ENCODE data around the gene GRHPR. TPM values are rescaled to one million over a fixed set of nuclear protein-coding genes. Genes with fewer than 3 reads are reported as not detected.

The GRHPR gene
- total RNA-seq, 3 donors from 2014 or later: 117 to 144 (median 140) TPM

- no peak for TF ChIP-seq POLR2AphosphoS5 (IDR thresholded peaks at IDR 0.05)
- TF ChIP-seq POLR2A (IDR thresholded peaks at IDR 0.05): no peak
- no peak for TF ChIP-seq CTCF (IDR thresholded peaks at IDR 0.05)
- Histone ChIP-seq H3K27me3 (no peaks in the 10 kb centered on the region), H3K9me3 (no peaks in the 10 kb centered on the region), H3K36me3 (no peaks in the 10 kb centered on the region), H3K4me1 (no peaks in the 10 kb centered on the region), H3K4me3 (no peak overlapping the region), H3K27ac (no peak overlapping the region)
- intact Hi-C loops (cut with DNase I; ENCODE audit: low total_unique reads): no loop called here
- no peak for DNase-seq (ENCODE audit: low spot score in 2 of 2)
These were observed 40.1 kb upstream of the GRHPR start for GRCh38 chr9:37382161-37382981.

- H3K4me1 ChIP-seq: no peaks in the 10 kb centered on the region
- no peak for DNase-seq (ENCODE audit: low spot score in 2 of 2)
- no peaks in the 10 kb centered on the region for H3K27me3 ChIP-seq
- intact Hi-C loops (cut with DNase I; ENCODE audit: low total_unique reads): no loop called here
- no peaks in the 10 kb centered on the region for H3K36me3 ChIP-seq
- H3K9me3 ChIP-seq: no peaks in the 10 kb centered on the region
- no peak for TF ChIP-seq CTCF (IDR thresholded peaks at IDR 0.05)
- TF ChIP-seq POLR2A (IDR thresholded peaks at IDR 0.05): no peak
- TF ChIP-seq POLR2AphosphoS5 (IDR thresholded peaks at IDR 0.05): no peak
- H3K27ac ChIP-seq: no peak overlapping the region
- no peak overlapping the region for H3K4me3 ChIP-seq
These were observed 39.5 kb upstream of the GRHPR start for GRCh38 chr9:37382982-37383357.

GRCh38 chr9:37383393-37383792 lies 39.1 kb upstream of the GRHPR start:
- H3K4me1 ChIP-seq: no peaks in the 10 kb centered on the region
- H3K27ac ChIP-seq: no peak overlapping the region
- intact Hi-C loops (cut with DNase I; ENCODE audit: low total_unique reads): no loop called here
- H3K9me3 ChIP-seq: no peaks in the 10 kb centered on the region
- H3K36me3 ChIP-seq: no peaks in the 10 kb centered on the region
- TF ChIP-seq POLR2A (IDR thresholded peaks at IDR 0.05): no peak
- TF ChIP-seq CTCF (IDR thresholded peaks at IDR 0.05): no peak
- no peak for TF ChIP-seq POLR2AphosphoS5 (IDR thresholded peaks at IDR 0.05)
- no peak overlapping the region for H3K4me3 ChIP-seq
- no peak for DNase-seq (ENCODE audit: low spot score in 2 of 2)
- H3K27me3 ChIP-seq: no peaks in the 10 kb centered on the region

- no peaks in the 10 kb centered on the region for H3K4me1 ChIP-seq
- no peaks in the 10 kb centered on the region for H3K36me3 ChIP-seq
- intact Hi-C loops (cut with DNase I; ENCODE audit: low total_unique reads): no loop called here
- H3K27ac ChIP-seq: no peak overlapping the region
- H3K4me3 ChIP-seq: no peak overlapping the region
- no peaks in the 10 kb centered on the region for H3K9me3 ChIP-seq
- no peaks in the 10 kb centered on the region for H3K27me3 ChIP-seq
- no peak for DNase-seq (ENCODE audit: low spot score in 2 of 2)
- no peak for TF ChIP-seq POLR2A (IDR thresholded peaks at IDR 0.05)
- no peak for TF ChIP-seq POLR2AphosphoS5 (IDR thresholded peaks at IDR 0.05)
These were observed 38.4 kb upstream of the GRHPR start for GRCh38 chr9:37383876-37384746.

GRCh38 chr9:37385286-37385685 lies 37.2 kb upstream of the GRHPR start:
- TF ChIP-seq POLR2A (IDR thresholded peaks at IDR 0.05) (no peak), CTCF (IDR thresholded peaks at IDR 0.05) (no peak), POLR2AphosphoS5 (IDR thresholded peaks at IDR 0.05) (no peak)
- H3K27ac ChIP-seq: no peak overlapping the region
- intact Hi-C loops (cut with DNase I; ENCODE audit: low total_unique reads): loop anchor here (5.0 kb wide), 1 partner anchor 588 kb away; no protein-coding TSS in a partner anchor
- no peaks in the 10 kb centered on the region for H3K4me1 ChIP-seq
- H3K27me3 ChIP-seq: no peaks in the 10 kb centered on the region
- no peaks in the 10 kb centered on the region for H3K36me3 ChIP-seq
- DNase-seq (ENCODE audit: low spot score in 2 of 2): no peak
- H3K4me3 ChIP-seq: no peak overlapping the region
- H3K9me3 ChIP-seq: no peaks in the 10 kb centered on the region
